SK-N-SH (cell line): ENCODE data around the gene C15orf39.

Source experiments
- CTCF ChIP-seq: fragments of 200-600 bp; sonication (generic); IDR thresholded peaks from 2 replicates; pipeline ENCODE4 v1.6.1; 2017; ENCODE audit warnings: antibody characterized with exemption, mild to moderate bottlenecking, moderate library complexity
- EP300 ChIP-seq, 2 experiments: IDR thresholded peaks; 2 replicates each; pipeline versions ENCODE4 v1.4.0 to v1.6.1; 2012; ENCODE audit warnings: borderline replicate concordance in 1 of 2, low read depth in 1 of 2, low read length in 1 of 2
- EZH2phosphoT487 ChIP-seq: fragments of 200-600 bp; sonication (generic); IDR thresholded peaks from 2 replicates; pipeline ENCODE4 v1.6.1; 2017; ENCODE audit warnings: low read depth, mixed run types, mild to moderate bottlenecking, antibody characterized with exemption, moderate library complexity, borderline replicate concordance
- MEF2A ChIP-seq: IDR thresholded peaks from 2 replicates; pipeline ENCODE4 v1.4.0; 2012; ENCODE audit warnings: low read depth, borderline replicate concordance
- POLR2AphosphoS5 ChIP-seq: IDR thresholded peaks from 2 replicates; pipeline ENCODE4 v1.6.1; 2012; ENCODE audit warnings: low read depth, low read length
- RFX5 ChIP-seq: IDR thresholded peaks from 2 replicates; pipeline ENCODE4 v1.6.1; 2012; ENCODE audit warnings: mild to moderate bottlenecking, improper control_type of control experiment, low read length
- RXRA ChIP-seq: IDR thresholded peaks from 2 replicates; pipeline ENCODE4 v1.4.0; 2012; ENCODE audit warnings: low read depth, mild to moderate bottlenecking, borderline replicate concordance
- SIN3A ChIP-seq: IDR thresholded peaks from 2 replicates; pipeline ENCODE4 v1.6.1; 2012; ENCODE audit warnings: low read depth, mild to moderate bottlenecking, low read length, moderate library complexity, borderline replicate concordance
- TAF1 ChIP-seq: IDR thresholded peaks from 2 replicates; pipeline ENCODE4 v1.6.1; 2012; ENCODE audit warnings: low read depth, mild to moderate bottlenecking, low read length, moderate library complexity, borderline replicate concordance
- USF2 ChIP-seq: fragments of 150-350 bp; IDR thresholded peaks from 2 replicates; pipeline ENCODE4 v1.6.1; 2017; ENCODE audit warnings: antibody characterized with exemption, low read length, low read depth, borderline replicate concordance
- ZBTB33 ChIP-seq: IDR thresholded peaks from 2 replicates; pipeline ENCODE4 v1.4.0; 2012; ENCODE audit warnings: low read depth, borderline replicate concordance

GRCh38 chr15:75193976-75194375, 7.7 kb upstream of the C15orf39 start:
- no peak for TF ChIP-seq CTCF
- no peak for TF ChIP-seq MEF2A
- no peak for TF ChIP-seq EZH2phosphoT487
- no peak for TF ChIP-seq USF2
- no peak for TF ChIP-seq SIN3A
- TF ChIP-seq RXRA, result no peak
- no peak for TF ChIP-seq POLR2AphosphoS5
- TF ChIP-seq RFX5, result no peak
- no peak for TF ChIP-seq TAF1
- TF ChIP-seq ZBTB33, result no peak
- TF ChIP-seq EP300 (IDR thresholded peaks at IDR 0.05; ENCODE audit: borderline replicate concordance in 1 of 2, low read depth in 1 of 2, low read length in 1 of 2), result no peak
